Upper lobe of left lung (tissue), 6 donors: ENCODE data around the gene FAM118B. TPM values are rescaled to one million over a fixed set of nuclear protein-coding genes. Genes with fewer than 3 reads are reported as not detected.

ENCODE experiments used
- ATAC-seq, 2 donors: fragments of 200-7000 bp; cut with Tn5 transposase; one replicate each; pipeline ENCODE4 v1.9.1; 2022; ENCODE audit warnings: mild to moderate bottlenecking in 2 of 2, moderate library complexity in 2 of 2; ENCODE audit not compliant: low FRiP score in 2 of 2
- DNase-seq, 2 donors: peaks; one replicate each; pipeline ENCODE4 v3.0.0-alpha.2; 2019 to 2020
- H3K27ac ChIP-seq, 4 donors: fragments of 200-600 bp; sonication (generic); one replicate each; pipeline ENCODE4 v1.5.1; 2016 to 2019
- H3K27me3 ChIP-seq, 4 donors: fragments of 200-600 bp; sonication (generic); one replicate each; pipeline ENCODE4 v1.5.1; 2017 to 2019
- H3K36me3 ChIP-seq, 4 donors: fragments of 200-600 bp; sonication (generic); one replicate each; pipeline ENCODE4 v1.5.1; 2016 to 2019
- H3K4me1 ChIP-seq, 4 donors: fragments of 200-600 bp; sonication (generic); one replicate each; pipeline ENCODE4 v1.5.1; 2018 to 2019
- H3K4me3 ChIP-seq, 4 donors: fragments of 200-600 bp; sonication (generic); one replicate each; pipeline ENCODE4 v1.5.1; 2017 to 2019; ENCODE audit warnings: mild to moderate bottlenecking in 2 of 4, moderate library complexity in 1 of 4
- H3K9me3 ChIP-seq, 4 donors: fragments of 200-600 bp; sonication (generic); one replicate each; pipeline ENCODE4 v1.5.1; 2018 to 2019
- EP300 ChIP-seq, 4 donors: sonication (generic); formaldehyde crosslinking; IDR thresholded peaks; one replicate each; pipeline ENCODE4 v1.5.1; 2017; ENCODE audit warnings: antibody characterized with exemption in 4 of 4, control low read depth in 2 of 4
- POLR2A ChIP-seq, 4 donors: fragments of 450-650 bp; IDR thresholded peaks; one replicate each; pipeline ENCODE4 v1.5.1; 2016 to 2017; ENCODE audit warnings: antibody characterized with exemption in 4 of 4, mild to moderate bottlenecking in 2 of 4
- POLR2AphosphoS5 ChIP-seq, 2 donors: sonication (generic); formaldehyde crosslinking; IDR thresholded peaks; one replicate each; pipeline ENCODE4 v1.5.1; 2017; ENCODE audit warnings: antibody characterized with exemption in 2 of 2
- WGBS, 2 donors: methylation state at CpG; one replicate each; pipeline ENCODE4 v1.1.5; 2017 to 2018; 5-methylcytosine and 5-hydroxymethylcytosine counted together
- total RNA-seq, 6 donors: library from RNA; depleted of rRNA in 4 of 6; stranded (reverse); fragments of >200 nt in 4 of 6; gene quantifications; one replicate each; pipeline versions ENCODE4 v1.1.0 to v1.2.1, GENCODE V29; 2016 to 2021
- TF ChIP-seq, protein P1 (sequence below), 6 experiments: fragments of 450-650 bp in 4 of 6; fragments of 200-600 bp in 2 of 6; sonication (generic) in 2 of 6; IDR thresholded peaks; one replicate each; pipeline ENCODE4 v1.5.1; 2016 to 2019; ENCODE audit warnings: antibody characterized with exemption in 6 of 6
- donor health status: DM: no; HTN: no; CAD: no; lungs with moderate emphysema.
- donor health status: DM: no; HTN: yes; CAD: no; lungs with severe emphysema.

The FAM118B gene
- total RNA-seq, 6 donors from 2014 or later = 9.2 to 36.7 (median 31.2) TPM

DNA sequence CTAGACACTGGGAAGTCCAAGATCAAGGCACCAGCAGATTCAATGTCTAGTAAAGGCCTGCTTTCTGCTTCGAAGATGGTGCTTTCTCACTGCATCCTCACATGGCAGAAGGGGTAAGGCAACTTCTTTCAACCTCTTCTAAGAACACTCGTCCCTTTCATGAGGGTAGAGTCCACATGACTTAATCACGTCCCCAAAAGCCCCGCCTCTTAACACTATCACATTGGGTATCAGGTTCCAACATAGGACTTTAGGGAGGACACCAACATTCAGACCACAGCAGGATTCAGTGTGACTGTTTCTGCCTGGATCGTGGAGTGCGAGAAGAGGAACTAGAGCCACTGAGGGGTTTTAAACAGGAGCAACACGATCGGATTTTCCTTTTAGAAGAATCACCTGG is 67.6 kb downstream of the FAM118B start:
- Histone ChIP-seq H3K4me1 (peaks cover 18 to 37% (median 28%) of the 10 kb centered on the region in 4 donors), H3K27ac (no peak overlapping the region), H3K9me3 (no peaks in the 10 kb centered on the region), H3K36me3 (peaks cover 0 to 34% (median 22%) of the 10 kb centered on the region in 4 donors), H3K4me3 (no peak overlapping the region), H3K27me3 (no peaks in the 10 kb centered on the region)
- 80 to 86% methylated on average over 8 of the region's 8 CpGs for WGBS, 2 donors
- DNase-seq = no peak
- no peak for TF ChIP-seq POLR2A (IDR thresholded peaks at IDR 0.05)
- ATAC-seq = no peak

DNA sequence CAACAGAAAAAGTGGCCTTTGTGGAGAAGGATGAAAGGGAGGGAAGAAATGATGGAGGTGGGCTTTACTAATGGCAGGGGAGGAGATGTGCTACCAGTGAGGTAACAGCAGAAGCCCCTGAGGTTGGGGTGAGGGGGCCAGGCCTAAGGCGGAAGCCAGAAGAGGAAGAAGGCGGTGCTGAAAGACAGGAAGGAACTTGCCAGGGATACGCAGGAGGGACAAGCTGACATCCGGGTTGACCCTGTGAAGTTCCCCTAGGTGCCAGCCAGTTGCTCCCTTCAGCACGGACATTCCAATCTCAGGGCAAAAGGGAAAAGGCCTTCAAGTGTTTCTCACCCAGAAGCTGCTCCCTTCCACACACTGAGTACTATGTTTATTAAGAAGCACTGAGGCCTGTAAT is 69.0 kb downstream of the FAM118B start:
- no peaks in the 10 kb centered on the region for H3K27me3 ChIP-seq
- peak overlapping the region; percentile 13 to 98 (median 42) for H3K27ac ChIP-seq
- peaks cover 26 to 48% (median 37%) of the 10 kb centered on the region in 4 donors for H3K4me1 ChIP-seq
- TF ChIP-seq EP300 (IDR thresholded peaks at IDR 0.05) = no peak
- TF ChIP-seq POLR2A (IDR thresholded peaks at IDR 0.05) = no peak
- TF ChIP-seq, protein P1, sequence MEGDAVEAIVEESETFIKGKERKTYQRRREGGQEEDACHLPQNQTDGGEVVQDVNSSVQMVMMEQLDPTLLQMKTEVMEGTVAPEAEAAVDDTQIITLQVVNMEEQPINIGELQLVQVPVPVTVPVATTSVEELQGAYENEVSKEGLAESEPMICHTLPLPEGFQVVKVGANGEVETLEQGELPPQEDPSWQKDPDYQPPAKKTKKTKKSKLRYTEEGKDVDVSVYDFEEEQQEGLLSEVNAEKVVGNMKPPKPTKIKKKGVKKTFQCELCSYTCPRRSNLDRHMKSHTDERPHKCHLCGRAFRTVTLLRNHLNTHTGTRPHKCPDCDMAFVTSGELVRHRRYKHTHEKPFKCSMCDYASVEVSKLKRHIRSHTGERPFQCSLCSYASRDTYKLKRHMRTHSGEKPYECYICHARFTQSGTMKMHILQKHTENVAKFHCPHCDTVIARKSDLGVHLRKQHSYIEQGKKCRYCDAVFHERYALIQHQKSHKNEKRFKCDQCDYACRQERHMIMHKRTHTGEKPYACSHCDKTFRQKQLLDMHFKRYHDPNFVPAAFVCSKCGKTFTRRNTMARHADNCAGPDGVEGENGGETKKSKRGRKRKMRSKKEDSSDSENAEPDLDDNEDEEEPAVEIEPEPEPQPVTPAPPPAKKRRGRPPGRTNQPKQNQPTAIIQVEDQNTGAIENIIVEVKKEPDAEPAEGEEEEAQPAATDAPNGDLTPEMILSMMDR (IDR thresholded peaks at IDR 0.05) = no peak
- TF ChIP-seq POLR2AphosphoS5 (IDR thresholded peaks at IDR 0.05) = peak; percentile 12 to 39
- H3K4me3 ChIP-seq = no peak overlapping the region
- no peaks in the 10 kb centered on the region for H3K9me3 ChIP-seq
- DNase-seq (peak in 1 of 2 donors; percentile 67), ATAC-seq (no peak)
- 30 to 33% methylated on average over 5 of the region's 5 CpGs for WGBS, 2 donors
- peaks cover 0 to 20% (median 13%) of the 10 kb centered on the region in 4 donors for H3K36me3 ChIP-seq

DNA sequence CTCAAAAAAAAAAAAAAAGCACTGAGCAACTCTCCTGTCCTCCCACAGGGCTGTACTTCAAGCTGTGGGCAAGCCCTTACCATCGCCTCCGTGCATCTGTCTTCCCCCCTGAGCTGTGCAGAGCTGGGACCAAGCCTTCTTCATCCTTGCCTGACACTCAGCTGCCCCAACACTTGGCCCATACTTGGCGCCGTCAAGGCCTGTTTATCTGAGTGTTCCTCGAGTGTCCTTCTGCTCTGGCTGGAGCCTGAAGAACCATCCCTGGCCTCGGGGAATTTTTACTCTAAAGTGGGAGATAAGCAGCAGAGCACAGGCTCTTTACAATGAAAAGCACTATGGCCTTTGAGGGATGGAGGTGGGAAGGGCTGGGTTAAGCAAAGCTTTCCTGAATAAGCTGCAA is 69.7 kb downstream of the FAM118B start:
- Histone ChIP-seq H3K4me3 (no peak overlapping the region), H3K36me3 (peaks cover 0 to 13% (median 9%) of the 10 kb centered on the region in 4 donors), H3K27me3 (no peaks in the 10 kb centered on the region), H3K4me1 (peaks cover 26 to 48% (median 37%) of the 10 kb centered on the region in 4 donors), H3K9me3 (no peaks in the 10 kb centered on the region), H3K27ac (peak overlapping the region in 3 of 4 donors; percentile 13 to 98 (median 19))
- WGBS, 2 donors = 59 to 61% methylated on average over 6 of the region's 6 CpGs
- ATAC-seq (peak in 1 of 2 donors; percentile 47), DNase-seq (peak in 1 of 2 donors; percentile 78)
- TF ChIP-seq POLR2AphosphoS5 (IDR thresholded peaks at IDR 0.05) (peak in 1 of 2 donors; percentile 43), EP300 (IDR thresholded peaks at IDR 0.05) (no peak)

DNA sequence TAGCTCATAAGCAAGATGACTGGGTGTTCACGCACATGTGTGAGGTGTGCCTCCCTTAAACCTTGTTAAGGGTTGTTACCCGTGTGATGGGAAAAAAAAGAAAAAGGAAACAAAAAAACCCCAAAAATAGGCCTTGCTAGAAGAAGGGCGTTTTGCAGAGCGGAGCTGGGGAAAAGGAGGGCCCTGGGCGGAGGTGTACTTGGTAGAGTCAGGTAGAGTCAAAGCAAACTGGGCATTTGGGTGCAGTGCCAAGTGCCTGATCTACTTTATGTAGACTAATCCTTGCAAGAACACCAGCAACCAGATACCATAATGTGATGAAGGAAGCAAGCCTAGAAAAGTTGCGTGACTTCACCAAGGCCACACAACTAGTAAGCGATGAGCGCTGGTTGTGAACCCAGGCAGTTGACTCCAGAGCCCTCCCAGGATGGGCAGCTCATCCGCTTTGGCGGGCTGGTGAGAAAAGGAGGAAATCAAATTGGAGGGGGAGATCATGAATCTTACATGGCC is 70.1 kb downstream of the FAM118B start:
- Histone ChIP-seq H3K36me3 (peaks cover 0 to 11% (median 8%) of the 10 kb centered on the region in 4 donors), H3K4me3 (peak overlapping the region in 2 of 4 donors; percentile 64 to 82), H3K4me1 (peaks cover 26 to 48% (median 37%) of the 10 kb centered on the region in 4 donors), H3K9me3 (no peaks in the 10 kb centered on the region), H3K27me3 (no peaks in the 10 kb centered on the region), H3K27ac (peak overlapping the region in 3 of 4 donors; percentile 89 to 98 (median 94))
- no peak for DNase-seq
- ATAC-seq = no peak
- WGBS, 2 donors = 80 to 82% methylated on average over 10 of the region's 10 CpGs
- no peak for TF ChIP-seq POLR2AphosphoS5 (IDR thresholded peaks at IDR 0.05)
- TF ChIP-seq EP300 (IDR thresholded peaks at IDR 0.05) = no peak
- TF ChIP-seq, protein P1 (IDR thresholded peaks at IDR 0.05) = no peak
- no peak for TF ChIP-seq POLR2A (IDR thresholded peaks at IDR 0.05)

DNA sequence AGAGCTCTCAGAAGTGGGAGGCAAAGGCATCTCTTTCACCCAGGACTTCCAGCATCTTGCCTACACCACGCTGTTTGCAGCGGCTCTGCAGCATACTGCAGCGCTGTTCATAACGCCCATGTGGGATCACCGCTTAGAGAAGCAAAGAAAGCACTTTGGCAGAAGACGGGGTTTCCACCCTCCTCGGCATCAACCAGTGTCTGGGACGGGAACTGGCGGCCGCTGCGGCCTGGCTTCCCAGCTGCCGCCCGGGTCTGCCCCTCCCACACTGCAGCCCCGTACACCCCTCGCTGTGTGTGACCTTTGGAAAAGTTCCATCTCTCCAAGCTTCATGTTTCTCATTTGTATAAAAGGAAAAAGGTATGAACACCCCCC is 70.8 kb downstream of the FAM118B start:
- peak; percentile 43 to 87 for DNase-seq
- H3K4me1 ChIP-seq = peaks cover 26 to 48% (median 37%) of the 10 kb centered on the region in 4 donors
- 1 to 5% methylated on average over 15 of the region's 15 CpGs for WGBS, 2 donors
- peak overlapping the region; percentile 53 to 82 (median 70) for H3K4me3 ChIP-seq
- no peaks in the 10 kb centered on the region for H3K9me3 ChIP-seq
- ATAC-seq = peak; percentile 6 to 90
- H3K27ac ChIP-seq = peak overlapping the region; percentile 89 to 98 (median 92)
- H3K36me3 ChIP-seq = peaks cover 0 to 4% (median 2%) of the 10 kb centered on the region in 4 donors
- no peaks in the 10 kb centered on the region for H3K27me3 ChIP-seq
- TF ChIP-seq POLR2A (IDR thresholded peaks at IDR 0.05) (no peak), POLR2AphosphoS5 (IDR thresholded peaks at IDR 0.05) (no peak), EP300 (IDR thresholded peaks at IDR 0.05) (no peak)
- TF ChIP-seq, protein P1 (IDR thresholded peaks at IDR 0.05) = no peak
